Measurements from ENCODE around the gene PSMD9. TPM values are rescaled to one million over a fixed set of nuclear protein-coding genes. Genes with fewer than 3 reads are reported as not detected.

PSMD9 gene
- total RNA-seq, 1 experiment from 2014 or later, result 39.9 TPM

GRCh38 chr12:121932176-121932536, 43.6 kb downstream of the PSMD9 start:
- no peak overlapping the region for H3K14ac ChIP-seq (ENCODE audit: insufficient read depth, low read length)
- Mint-ChIP-seq H3K4me1 (peaks cover 24 to 28% of the 10 kb centered on the region in 2 experiments), H3K9me3 (peaks cover 2 to 4% of the 10 kb centered on the region in 2 experiments; a peak in 3 of 5 replicates), H3K27ac (no peak overlapping the region), H3K36me3 (ENCODE audit: insufficient read depth in 1 of 3, low read depth in 3 of 3) (peaks cover under 1 to 6% (median 4%) of the 10 kb centered on the region in 3 experiments; a peak in 4 of 7 replicates), H3K4me3 (no peak overlapping the region), H3K27me3 (ENCODE audit: low read depth) (no peaks in the 10 kb centered on the region)
- H3K27me3 ChIP-seq (ENCODE audit: insufficient read depth, low read length), result no peaks in the 10 kb centered on the region
- WGBS (ENCODE audit: extremely low coverage, insufficient read length, low lambda C conversion rate), result no CpG with 5 or more reads among the region's 3 CpGs
- H3K56ac ChIP-seq (ENCODE audit: insufficient read length, low read depth, low read length), result no peak overlapping the region
- TF ChIP-seq CTCF (conservative IDR thresholded peaks at IDR 0.05), result no peak
- H3K9me3 ChIP-seq (ENCODE audit: control insufficient read depth, low read depth, low read length), result no peaks in the 10 kb centered on the region
- no peak overlapping the region for H4K91ac ChIP-seq (ENCODE audit: insufficient read length, low read depth, low read length)
- no peak overlapping the region for H4K8ac ChIP-seq (replicated peaks; ENCODE audit: insufficient read length, low read depth, low read length)
- no peak overlapping the region for H3K9ac ChIP-seq (ENCODE audit: extremely low read depth, insufficient read length, low read length)
- H2BK5ac ChIP-seq (ENCODE audit: insufficient read length, low read length), result no peak overlapping the region
- no peak overlapping the region for H2BK20ac ChIP-seq (ENCODE audit: low read depth, low read length, poor library complexity, severe bottlenecking)
- no peaks in the 10 kb centered on the region for H3K23me2 ChIP-seq (ENCODE audit: insufficient read length, low read depth, low read length, poor library complexity, severe bottlenecking)
- no peak overlapping the region for H3K18ac ChIP-seq (ENCODE audit: insufficient read length, low read depth, low read length)
- no peak overlapping the region for H2BK120ac ChIP-seq (ENCODE audit: low read depth, low read length, poor library complexity, severe bottlenecking)
- H3K79me1 ChIP-seq (ENCODE audit: insufficient read depth, low read depth, low read length, poor library complexity, severe bottlenecking), result no peaks in the 10 kb centered on the region
- no peak overlapping the region for H3T11ph ChIP-seq (ENCODE audit: low read length)
- no peaks in the 10 kb centered on the region for H4K20me1 ChIP-seq (ENCODE audit: control insufficient read depth, insufficient read depth, insufficient read length)
- no peak overlapping the region for H2BK12ac ChIP-seq (ENCODE audit: insufficient read length, low read depth, low read length)
- no peak overlapping the region for H2AK5ac ChIP-seq (ENCODE audit: insufficient read length, low read length)
- H3K4me2 ChIP-seq (ENCODE audit: insufficient read depth, insufficient read length, low read length), result no peak overlapping the region
- H3K4ac ChIP-seq (ENCODE audit: low read depth, low read length), result no peak overlapping the region
- no peak overlapping the region for H4K5ac ChIP-seq (ENCODE audit: insufficient read length, low read depth, low read length)
- H3K27ac ChIP-seq (ENCODE audit: insufficient read length, low read depth, low read length), result no peak overlapping the region
- H2BK15ac ChIP-seq (ENCODE audit: low read depth, low read length), result no peak overlapping the region
- no peak overlapping the region for H3K23ac ChIP-seq (ENCODE audit: insufficient read length, low read depth, low read length)
- DNase-seq, result no peak
- H3K79me2 ChIP-seq (ENCODE audit: insufficient read depth, low read length), result no peaks in the 10 kb centered on the region
- peaks cover 9% of the 10 kb centered on the region for H3K4me1 ChIP-seq (ENCODE audit: insufficient read depth, low read length)
- H2AFZ ChIP-seq (ENCODE audit: low read length), result no peak overlapping the region

All from H9 (cell line).